Stomach smooth muscle (tissue), 2 donors: Measurements from ENCODE around the gene TRIM24.

Source experiments
- H3K27ac ChIP-seq: one replicate; pipeline ENCODE4 v1.7.0; 2013; ENCODE audit warnings: mild to moderate bottlenecking, low read length, inconsistent platforms
- H3K27me3 ChIP-seq, 2 donors: one replicate each; pipeline ENCODE4 v1.7.0; 2013; ENCODE audit warnings: low read length in 2 of 2; ENCODE audit not compliant: insufficient read depth in 2 of 2, control insufficient read depth in 1 of 2
- H3K36me3 ChIP-seq, 2 donors: one replicate each; pipeline ENCODE4 v1.7.0; 2013; ENCODE audit warnings: low read length in 2 of 2; ENCODE audit not compliant: control insufficient read depth in 2 of 2, insufficient read depth in 2 of 2
- H3K4me1 ChIP-seq: one replicate; pipeline ENCODE4 v1.7.0; 2013; ENCODE audit warnings: low read length; ENCODE audit not compliant: control insufficient read depth, insufficient read depth
- H3K4me3 ChIP-seq, 2 donors: one replicate each; pipeline ENCODE4 v1.7.0; 2013; ENCODE audit warnings: low read length in 2 of 2
- H3K9ac ChIP-seq, 2 donors: one replicate each; pipeline ENCODE4 v1.7.0; 2013; ENCODE audit warnings: low read length in 2 of 2, mild to moderate bottlenecking in 1 of 2
- H3K9me3 ChIP-seq, 2 donors: one replicate each; pipeline ENCODE4 v1.7.0; 2013; ENCODE audit warnings: low read length in 2 of 2; ENCODE audit not compliant: control insufficient read depth in 2 of 2
- donor health status: healthy.
- donor health status: Pancreatic carcinoma.

The TRIM24 gene

GRCh38 chr7:138575897-138576428 lies 115.9 kb downstream of the TRIM24 start:
- H3K27me3 ChIP-seq = no peaks in the 10 kb centered on the region
- H3K4me3 ChIP-seq = no peak overlapping the region
- peaks cover 9 to 18% of the 10 kb centered on the region in 2 donors for H3K36me3 ChIP-seq
- no peak overlapping the region for H3K27ac ChIP-seq
- H3K9me3 ChIP-seq = no peaks in the 10 kb centered on the region
- no peaks in the 10 kb centered on the region for H3K4me1 ChIP-seq
- H3K9ac ChIP-seq = no peak overlapping the region

- Histone ChIP-seq H3K9me3 (no peaks in the 10 kb centered on the region), H3K4me3 (no peak overlapping the region), H3K4me1 (no peaks in the 10 kb centered on the region), H3K36me3 (peaks cover 9 to 28% of the 10 kb centered on the region in 2 donors), H3K27ac (no peak overlapping the region), H3K27me3 (no peaks in the 10 kb centered on the region), H3K9ac (no peak overlapping the region)
Observed at GRCh38 chr7:138579136-138579535, 119.1 kb downstream of the TRIM24 start.

GRCh38 chr7:138579671-138580070 lies 119.6 kb downstream of the TRIM24 start:
- Histone ChIP-seq H3K4me1 (no peaks in the 10 kb centered on the region), H3K4me3 (no peak overlapping the region), H3K27ac (no peak overlapping the region), H3K9ac (no peak overlapping the region), H3K9me3 (no peaks in the 10 kb centered on the region), H3K27me3 (no peaks in the 10 kb centered on the region), H3K36me3 (peaks cover 9 to 28% of the 10 kb centered on the region in 2 donors)

GRCh38 chr7:138581065-138581464 lies 121.0 kb downstream of the TRIM24 start:
- Histone ChIP-seq H3K4me3 (no peak overlapping the region), H3K27me3 (no peaks in the 10 kb centered on the region), H3K36me3 (peaks cover 9 to 28% of the 10 kb centered on the region in 2 donors), H3K9me3 (no peaks in the 10 kb centered on the region), H3K27ac (no peak overlapping the region), H3K9ac (no peak overlapping the region), H3K4me1 (no peaks in the 10 kb centered on the region)

- H3K9me3 ChIP-seq = no peaks in the 10 kb centered on the region
- no peak overlapping the region for H3K9ac ChIP-seq
- H3K4me3 ChIP-seq = no peak overlapping the region
- H3K36me3 ChIP-seq = peaks cover 9 to 28% of the 10 kb centered on the region in 2 donors
- no peaks in the 10 kb centered on the region for H3K4me1 ChIP-seq
- no peak overlapping the region for H3K27ac ChIP-seq
- no peaks in the 10 kb centered on the region for H3K27me3 ChIP-seq
Observed at GRCh38 chr7:138584283-138584682, 124.2 kb downstream of the TRIM24 start.

- Histone ChIP-seq H3K27ac (no peak overlapping the region), H3K36me3 (peaks cover 7 to 24% of the 10 kb centered on the region in 2 donors), H3K9me3 (no peaks in the 10 kb centered on the region), H3K4me1 (no peaks in the 10 kb centered on the region), H3K4me3 (no peak overlapping the region), H3K9ac (no peak overlapping the region), H3K27me3 (no peaks in the 10 kb centered on the region)
Observed at GRCh38 chr7:138584696-138585095, 124.6 kb downstream of the TRIM24 start.

- Histone ChIP-seq H3K36me3 (peaks cover 2 to 17% of the 10 kb centered on the region in 2 donors), H3K9me3 (no peaks in the 10 kb centered on the region), H3K9ac (no peak overlapping the region), H3K4me3 (no peak overlapping the region), H3K4me1 (no peaks in the 10 kb centered on the region), H3K27ac (no peak overlapping the region), H3K27me3 (no peaks in the 10 kb centered on the region)
Observed at GRCh38 chr7:138585283-138585993, 125.4 kb downstream of the TRIM24 start.

GRCh38 chr7:138587485-138587884 lies 127.4 kb downstream of the TRIM24 start:
- Histone ChIP-seq H3K9ac (no peak overlapping the region), H3K4me3 (no peak overlapping the region), H3K4me1 (no peaks in the 10 kb centered on the region), H3K9me3 (no peaks in the 10 kb centered on the region), H3K27me3 (no peaks in the 10 kb centered on the region), H3K27ac (no peak overlapping the region), H3K36me3 (peaks cover 0 to 10% of the 10 kb centered on the region in 2 donors)

- no peaks in the 10 kb centered on the region for H3K9me3 ChIP-seq
- peaks cover 0 to 4% of the 10 kb centered on the region in 2 donors for H3K36me3 ChIP-seq
- no peak overlapping the region for H3K4me3 ChIP-seq
- H3K9ac ChIP-seq = no peak overlapping the region
- no peaks in the 10 kb centered on the region for H3K27me3 ChIP-seq
- no peaks in the 10 kb centered on the region for H3K4me1 ChIP-seq
- no peak overlapping the region for H3K27ac ChIP-seq
Observed at GRCh38 chr7:138588986-138589385, 128.9 kb downstream of the TRIM24 start.

GRCh38 chr7:138590154-138590553 lies 130.1 kb downstream of the TRIM24 start:
- no peak overlapping the region for H3K9ac ChIP-seq
- no peaks in the 10 kb centered on the region for H3K4me1 ChIP-seq
- H3K27me3 ChIP-seq = no peaks in the 10 kb centered on the region
- no peak overlapping the region for H3K27ac ChIP-seq
- peaks cover 0 to 3% of the 10 kb centered on the region in 2 donors for H3K36me3 ChIP-seq
- no peaks in the 10 kb centered on the region for H3K9me3 ChIP-seq
- H3K4me3 ChIP-seq = no peak overlapping the region

- Histone ChIP-seq H3K9ac (no peak overlapping the region), H3K27me3 (no peaks in the 10 kb centered on the region), H3K4me3 (no peak overlapping the region), H3K4me1 (no peaks in the 10 kb centered on the region), H3K27ac (no peak overlapping the region), H3K9me3 (no peaks in the 10 kb centered on the region), H3K36me3 (no peaks in the 10 kb centered on the region)
Observed at GRCh38 chr7:138595454-138595853, 135.4 kb downstream of the TRIM24 start.
